Mammary epithelial cell (primary cell): ENCODE data around the gene SEC14L5.

Experiments
- CTCF ChIP-seq, 2 donors: IDR thresholded peaks in 1 of 2; conservative IDR thresholded peaks in 1 of 2; 2 replicates each; pipeline ENCODE4 v1.5.1; 2011 to 2012; ENCODE audit warnings: inconsistent platforms in 2 of 2, low read length in 2 of 2, mild to moderate bottlenecking in 2 of 2, control low read depth in 1 of 2, low read depth in 1 of 2; ENCODE audit not compliant: insufficient read depth in 1 of 2; ENCODE audit errors: extremely low read depth in 1 of 2
- EZH2 ChIP-seq: IDR thresholded peaks from 2 replicates; pipeline ENCODE4 v1.6.1; 2012; ENCODE audit warnings: low read length, inconsistent platforms, borderline replicate concordance

GRCh38 chr16:5056352-5056751, 98.2 kb downstream of the SEC14L5 start:
- no peak for TF ChIP-seq EZH2
- TF ChIP-seq CTCF (conservative IDR thresholded peaks at IDR 0.05 in 1 of 2, IDR thresholded peaks at IDR 0.05 in 1 of 2; ENCODE audit: extremely low read depth in 1 of 2, insufficient read depth in 1 of 2, low read depth in 1 of 2, low read length in 2 of 2), result peak; percentile 37 to 44
